SK-N-SH treated with all-trans-retinoic acid at 6 μM for 48 hours (cell line): ENCODE results near the gene GUCA2A.

Source experiments
- ATAC-seq: fragments of 200-7000 bp; cut with Tn5 transposase; 3 replicates; pipeline ENCODE4 v1.9.1; 2020; ENCODE audit warnings: mild to moderate bottlenecking, moderate library complexity
- ARNTL ChIP-seq: fragments of 450-650 bp; formaldehyde crosslinking; IDR thresholded peaks from 2 replicates; pipeline ENCODE4 v1.5.0; 2020; ENCODE audit warnings: low read depth, mild to moderate bottlenecking, moderate library complexity, borderline replicate concordance
- BACH2 ChIP-seq: fragments of 250-450 bp; sonication (Bioruptor Pico); IDR thresholded peaks from 2 replicates; pipeline ENCODE4 v1.9.0; 2021; ENCODE audit warnings: mild to moderate bottlenecking, borderline replicate concordance
- CREB5 ChIP-seq: fragments of 250-450 bp; sonication (Bioruptor Pico); IDR thresholded peaks from 2 replicates; pipeline ENCODE4 v1.5.1; 2020; ENCODE audit warnings: low read depth, mild to moderate bottlenecking, moderate library complexity
- CSDC2 ChIP-seq: fragments of 250-450 bp; sonication (Bioruptor Pico); IDR thresholded peaks from 2 replicates; pipeline ENCODE4 v1.5.0; 2020; ENCODE audit warnings: mild to moderate bottlenecking, moderate library complexity
- CSRNP3 ChIP-seq: fragments of 250-450 bp; sonication (Bioruptor Pico); IDR thresholded peaks from 2 replicates; pipeline ENCODE4 v1.5.1; 2021; ENCODE audit warnings: mild to moderate bottlenecking, moderate library complexity
- GLIS3 ChIP-seq: fragments of 250-450 bp; sonication (Bioruptor Pico); IDR thresholded peaks from 2 replicates; pipeline ENCODE4 v1.5.0; 2020; ENCODE audit warnings: mild to moderate bottlenecking, moderate library complexity
- OSR1 ChIP-seq: fragments of 250-450 bp; sonication (Bioruptor Pico); IDR thresholded peaks from 2 replicates; pipeline ENCODE4 v1.8.0; 2022; ENCODE audit warnings: moderate library complexity, mild to moderate bottlenecking, inconsistent platforms
- POU6F1 ChIP-seq: fragments of 250-450 bp; sonication (Bioruptor Pico); IDR thresholded peaks from 2 replicates; pipeline ENCODE4 v1.8.0; 2021; ENCODE audit warnings: low read depth, mild to moderate bottlenecking, moderate library complexity, borderline replicate concordance
- PPARA ChIP-seq: fragments of 250-450 bp; sonication (Bioruptor Pico); IDR thresholded peaks from 2 replicates; pipeline ENCODE4 v1.5.0; 2020; ENCODE audit warnings: mild to moderate bottlenecking, borderline replicate concordance
- RARB ChIP-seq: fragments of 250-450 bp; sonication (Bioruptor Pico); IDR thresholded peaks from 2 replicates; pipeline ENCODE4 v1.8.0; 2021; ENCODE audit warnings: mild to moderate bottlenecking, moderate library complexity
- SNAI2 ChIP-seq: fragments of 250-450 bp; sonication (Bioruptor Pico); IDR thresholded peaks from 2 replicates; pipeline ENCODE4 v1.5.0; 2020; ENCODE audit warnings: mild to moderate bottlenecking, moderate library complexity
- TSHZ2 ChIP-seq: fragments of 250-450 bp; sonication (Bioruptor Pico); IDR thresholded peaks from 2 replicates; pipeline ENCODE4 v1.5.0; 2020; ENCODE audit warnings: mild to moderate bottlenecking, moderate library complexity
- ZC3H10 ChIP-seq: fragments of 250-450 bp; sonication (Bioruptor Pico); IDR thresholded peaks from 2 replicates; pipeline ENCODE4 v1.5.1; 2021; ENCODE audit warnings: mild to moderate bottlenecking, moderate library complexity
- ZFP3 ChIP-seq: fragments of 250-450 bp; sonication (Bioruptor Pico); IDR thresholded peaks from 2 replicates; pipeline ENCODE4 v1.5.0; 2020; ENCODE audit warnings: mild to moderate bottlenecking, moderate library complexity
- ZNF565 ChIP-seq: fragments of 450-650 bp; formaldehyde crosslinking; conservative IDR thresholded peaks from 2 replicates; pipeline ENCODE4 v1.5.0; 2020; ENCODE audit warnings: low read depth, mild to moderate bottlenecking, moderate library complexity
- ZNF70 ChIP-seq: fragments of 450-650 bp; formaldehyde crosslinking; IDR thresholded peaks from 2 replicates; pipeline ENCODE4 v1.5.0; 2020; ENCODE audit warnings: mild to moderate bottlenecking, moderate library complexity
- ZNF8 ChIP-seq: fragments of 450-650 bp; formaldehyde crosslinking; IDR thresholded peaks from 2 replicates; pipeline ENCODE4 v1.5.0; 2020; ENCODE audit warnings: mild to moderate bottlenecking, moderate library complexity

The GUCA2A gene

GRCh38 chr1:42164551-42165420 lies at the start of gene GUCA2A:
TSS of gene GUCA2A (minus strand) at chr1:42164745. CDS start at chr1:42164712, 33 bp downstream.
- TF ChIP-seq ARNTL (CRISPR knock-in tag) (no peak), ZC3H10 (CRISPR knock-in tag) (no peak), TSHZ2 (no peak), ZNF8 (CRISPR knock-in tag) (no peak), CSRNP3 (CRISPR knock-in tag) (no peak), ZNF70 (CRISPR knock-in tag) (no peak)
- ATAC-seq = no peak

GRCh38 chr1:42211224-42211623 lies 46.7 kb upstream of the GUCA2A start:
- TF ChIP-seq OSR1 (CRISPR knock-in tag) (no peak), POU6F1 (no peak), TSHZ2 (no peak), GLIS3 (CRISPR knock-in tag) (no peak), PPARA (no peak), ZNF8 (CRISPR knock-in tag) (no peak), CSRNP3 (CRISPR knock-in tag) (no peak), ZNF565 (CRISPR knock-in tag) (no peak), BACH2 (CRISPR knock-in tag) (no peak), CREB5 (CRISPR knock-in tag) (no peak), ZC3H10 (CRISPR knock-in tag) (no peak), ZFP3 (CRISPR knock-in tag) (no peak), ZNF70 (CRISPR knock-in tag) (no peak), ARNTL (CRISPR knock-in tag) (no peak), RARB (CRISPR knock-in tag) (no peak), SNAI2 (CRISPR knock-in tag) (no peak), CSDC2 (CRISPR knock-in tag) (no peak)
- no peak for ATAC-seq
